NT2/D1 (cell line): Measurements from ENCODE around the gene OSBPL3.

Experiments used
- DNase-seq: peaks from one replicate; pipeline ENCODE4 v3.0.0-alpha.2; 2011; ENCODE audit warnings: low read depth, low spot score
- H3K27me3 ChIP-seq: 2 replicates; pipeline ENCODE4 v1.6.0; 2011; ENCODE audit warnings: mild to moderate bottlenecking; ENCODE audit not compliant: insufficient read length, insufficient read depth
- H3K36me3 ChIP-seq: 2 replicates; pipeline ENCODE4 v1.6.1; 2011; ENCODE audit warnings: mild to moderate bottlenecking, low read length, mixed read lengths; ENCODE audit not compliant: insufficient read depth, insufficient read length
- H3K4me1 ChIP-seq: 2 replicates; pipeline ENCODE4 v1.5.1; 2011; ENCODE audit not compliant: insufficient read depth, insufficient read length
- H3K4me3 ChIP-seq: 2 replicates; pipeline ENCODE4 v1.5.1; 2011; ENCODE audit warnings: low read depth; ENCODE audit not compliant: insufficient read length
- H3K9ac ChIP-seq: 2 replicates; pipeline ENCODE4 v1.6.0; 2011; ENCODE audit warnings: low read depth; ENCODE audit not compliant: insufficient read length
- H3K9me3 ChIP-seq: 2 replicates; pipeline ENCODE4 v1.5.1; 2011; ENCODE audit warnings: mild to moderate bottlenecking, low read length; ENCODE audit not compliant: insufficient read depth
- SUZ12 ChIP-seq: IDR thresholded peaks from 2 replicates; pipeline ENCODE4 v1.6.1; 2011; ENCODE audit not compliant: insufficient read length, insufficient read depth; ENCODE audit errors: extremely low read depth
- YY1 ChIP-seq: IDR thresholded peaks from 2 replicates; pipeline ENCODE4 v1.6.1; 2011; ENCODE audit not compliant: insufficient read length, insufficient read depth
- ZNF274 ChIP-seq: IDR thresholded peaks from 2 replicates; pipeline ENCODE4 v1.6.1; 2011; ENCODE audit warnings: mild to moderate bottlenecking, low read depth, low read length

Gene OSBPL3

GRCh38 chr7:24971333-24972165 lies 8.4 kb downstream of the OSBPL3 start:
- H3K4me1 ChIP-seq, result peaks cover 3% of the 10 kb centered on the region
- H3K27me3 ChIP-seq, result no peaks in the 10 kb centered on the region
- no peak for DNase-seq
- H3K9me3 ChIP-seq, result no peaks in the 10 kb centered on the region
- H3K9ac ChIP-seq, result no peak overlapping the region
- H3K36me3 ChIP-seq, result no peaks in the 10 kb centered on the region
- no peak for TF ChIP-seq SUZ12
- TF ChIP-seq YY1, result no peak
- no peak for TF ChIP-seq ZNF274
- no peak overlapping the region for H3K4me3 ChIP-seq

- Histone ChIP-seq H3K9ac (no peak overlapping the region), H3K4me1 (peaks cover 3% of the 10 kb centered on the region), H3K9me3 (no peaks in the 10 kb centered on the region), H3K36me3 (no peaks in the 10 kb centered on the region), H3K4me3 (no peak overlapping the region), H3K27me3 (no peaks in the 10 kb centered on the region)
- DNase-seq, result no peak
- TF ChIP-seq ZNF274 (no peak), SUZ12 (no peak), YY1 (no peak)
Observed at GRCh38 chr7:24970676-24971075, 9.3 kb downstream of the OSBPL3 start.

- no peak overlapping the region for H3K4me3 ChIP-seq
- H3K4me1 ChIP-seq, result peaks cover 3% of the 10 kb centered on the region
- H3K9me3 ChIP-seq, result no peaks in the 10 kb centered on the region
- TF ChIP-seq ZNF274, result no peak
- no peak for TF ChIP-seq SUZ12
- TF ChIP-seq YY1, result no peak
- H3K9ac ChIP-seq, result no peak overlapping the region
- no peaks in the 10 kb centered on the region for H3K36me3 ChIP-seq
- no peak for DNase-seq
- H3K27me3 ChIP-seq, result no peaks in the 10 kb centered on the region
Observed at GRCh38 chr7:24968165-24968564, 11.8 kb downstream of the OSBPL3 start.

DNA sequence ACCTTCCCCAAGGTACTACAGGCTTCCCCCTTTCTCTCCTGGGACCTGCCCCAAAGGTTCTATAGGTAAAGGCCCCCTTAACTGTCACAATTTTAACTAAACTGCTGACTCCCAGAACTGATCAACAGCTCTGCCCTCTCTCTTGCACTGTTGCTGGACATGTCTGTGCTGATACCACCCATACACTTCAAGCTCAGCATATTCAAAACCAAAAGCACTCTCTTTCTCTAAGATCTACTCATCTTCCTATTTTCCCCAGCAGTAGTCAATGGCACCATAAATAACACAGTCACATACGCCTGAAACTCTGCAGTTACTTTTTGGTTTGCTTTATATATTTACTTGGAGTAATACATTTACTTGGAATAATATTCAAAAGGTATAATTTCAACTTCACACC lies 12.3 kb downstream of the OSBPL3 start:
- H3K9me3 ChIP-seq, result no peaks in the 10 kb centered on the region
- no peaks in the 10 kb centered on the region for H3K27me3 ChIP-seq
- H3K36me3 ChIP-seq, result no peaks in the 10 kb centered on the region
- peaks cover 3% of the 10 kb centered on the region for H3K4me1 ChIP-seq
- H3K9ac ChIP-seq, result no peak overlapping the region
- H3K4me3 ChIP-seq, result no peak overlapping the region
- DNase-seq, result no peak
- TF ChIP-seq ZNF274 (no peak), YY1 (no peak), SUZ12 (no peak)

GRCh38 chr7:24966802-24967201 lies 13.2 kb downstream of the OSBPL3 start:
- H3K4me3 ChIP-seq, result no peak overlapping the region
- TF ChIP-seq ZNF274, result no peak
- TF ChIP-seq YY1, result no peak
- TF ChIP-seq SUZ12, result no peak
- H3K9me3 ChIP-seq, result no peaks in the 10 kb centered on the region
- DNase-seq, result no peak
- H3K4me1 ChIP-seq, result peaks cover 3% of the 10 kb centered on the region
- no peaks in the 10 kb centered on the region for H3K36me3 ChIP-seq
- no peaks in the 10 kb centered on the region for H3K27me3 ChIP-seq
- H3K9ac ChIP-seq, result no peak overlapping the region

DNA sequence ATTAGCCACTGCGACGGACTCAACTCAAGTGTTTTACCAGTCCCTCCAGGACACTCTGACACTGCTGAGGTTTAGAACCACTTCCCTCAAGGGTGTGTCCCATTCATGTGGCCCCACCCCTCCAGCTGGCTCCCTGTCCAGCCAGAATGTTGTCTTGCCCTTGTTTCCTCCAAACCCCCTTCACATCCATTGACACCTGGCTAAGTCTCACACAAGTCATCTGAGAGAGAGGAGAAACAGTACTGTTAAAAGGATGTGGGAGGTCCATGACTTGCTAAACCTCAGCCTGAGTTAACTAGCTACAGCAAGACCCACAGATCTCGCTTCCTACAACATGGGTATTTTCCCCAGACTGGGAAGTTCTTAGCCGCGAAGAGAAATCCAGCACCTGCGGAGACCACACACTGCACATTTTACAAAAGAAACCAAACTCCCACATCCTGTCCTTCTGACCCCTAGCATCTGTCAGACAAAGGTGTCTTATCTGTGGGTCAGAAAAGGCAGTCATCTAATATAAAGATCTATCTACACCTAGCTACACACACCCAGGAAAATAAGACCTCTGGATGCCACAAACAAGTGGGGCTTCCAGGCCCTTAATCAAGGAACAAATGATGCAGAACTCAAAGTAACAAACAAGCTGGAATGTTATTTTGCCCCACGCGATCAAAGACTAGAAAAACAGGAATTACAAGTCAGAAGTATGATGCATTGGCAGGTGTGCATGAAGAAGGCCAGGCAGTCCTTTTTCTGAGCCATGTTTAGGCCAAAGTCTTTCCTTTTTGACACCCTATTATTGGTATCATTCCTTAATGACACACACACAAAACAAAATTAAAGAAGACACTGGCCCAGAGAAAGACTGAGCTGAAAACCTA lies 13.9 kb downstream of the OSBPL3 start:
- TF ChIP-seq YY1, result no peak
- no peak for TF ChIP-seq SUZ12
- no peak for TF ChIP-seq ZNF274
- no peak overlapping the region for H3K4me3 ChIP-seq
- no peaks in the 10 kb centered on the region for H3K9me3 ChIP-seq
- no peak overlapping the region for H3K9ac ChIP-seq
- no peak for DNase-seq
- no peaks in the 10 kb centered on the region for H3K36me3 ChIP-seq
- H3K4me1 ChIP-seq, result no peaks in the 10 kb centered on the region
- no peaks in the 10 kb centered on the region for H3K27me3 ChIP-seq

DNA sequence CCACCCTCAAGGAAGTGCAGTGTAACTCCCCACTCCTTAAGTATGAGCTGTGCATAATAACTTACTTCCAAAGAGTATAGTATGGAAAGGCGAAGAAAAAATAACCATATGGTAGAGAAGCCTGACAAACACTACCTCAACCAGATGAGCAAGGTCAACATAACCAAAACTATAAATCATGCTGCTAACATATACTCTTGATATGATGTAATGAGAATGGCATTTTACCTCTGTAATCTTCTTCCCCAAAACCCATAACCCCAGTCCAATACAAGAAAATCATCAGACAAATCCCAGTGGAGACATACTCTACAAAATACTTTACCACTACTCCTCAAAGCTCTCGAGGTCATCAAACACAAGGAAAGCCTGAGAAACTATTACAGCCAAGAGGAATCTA lies 15.8 kb downstream of the OSBPL3 start:
- no peak overlapping the region for H3K9ac ChIP-seq
- H3K4me1 ChIP-seq, result no peaks in the 10 kb centered on the region
- no peaks in the 10 kb centered on the region for H3K36me3 ChIP-seq
- H3K27me3 ChIP-seq, result no peaks in the 10 kb centered on the region
- TF ChIP-seq ZNF274 (no peak), YY1 (no peak), SUZ12 (no peak)
- no peak for DNase-seq
- H3K4me3 ChIP-seq, result no peak overlapping the region
- no peaks in the 10 kb centered on the region for H3K9me3 ChIP-seq
